ENCODE data around the gene KY. TPM values are rescaled to one million over a fixed set of nuclear protein-coding genes. Genes with fewer than 3 reads are reported as not detected.
A peak's percentile ranks its signal among the peaks of the same experiment; 100 is the strongest.

Gene KY
- total and polyA plus RNA-seq, 2 of the 8 experiments (the other 6 are each of a cell fraction or from before 2014, with no cell fraction given): not detected

DNA sequence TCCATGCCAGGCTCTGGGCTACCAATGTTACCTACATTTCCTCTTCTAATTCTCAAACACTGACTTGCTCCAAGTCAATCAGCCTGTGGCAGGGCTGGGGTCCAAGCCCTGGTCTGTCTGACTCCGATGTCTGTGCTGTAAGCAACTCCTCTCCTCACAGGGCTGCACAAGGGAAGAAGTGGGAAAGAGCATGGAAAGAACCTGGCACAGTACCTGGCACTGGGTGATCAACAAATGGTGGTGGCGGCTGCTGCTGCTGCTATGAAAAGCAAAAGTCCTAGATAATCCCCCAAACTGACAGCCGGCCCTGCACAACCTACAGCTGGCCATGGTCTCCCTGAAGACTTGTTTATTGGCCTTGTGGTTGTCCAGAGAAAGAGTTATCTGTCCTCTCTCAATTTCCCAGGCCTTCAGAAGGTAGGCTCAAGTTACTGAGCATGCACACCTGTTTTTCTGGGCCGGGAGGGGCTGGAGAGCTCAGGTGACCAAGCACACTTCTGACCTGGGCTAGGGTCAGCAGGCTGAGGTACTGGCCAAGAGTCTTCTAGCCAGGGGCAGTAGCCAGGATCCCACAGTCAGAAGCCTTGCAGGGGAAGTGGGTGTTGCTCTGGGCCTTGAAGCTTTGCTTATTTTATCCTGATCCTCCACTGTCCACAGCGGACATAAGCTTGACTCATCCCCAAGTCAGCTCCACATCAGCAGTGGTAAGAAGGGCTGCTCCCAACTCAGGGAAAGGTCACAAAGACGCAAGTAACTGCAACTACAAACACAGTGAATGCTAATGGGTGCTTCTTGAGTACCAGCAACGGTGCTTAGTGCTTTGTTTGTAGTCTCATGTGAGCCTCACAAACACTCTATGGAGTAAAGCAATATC, 35.3 kb upstream of the KY start:
- Histone ChIP-seq H3K27ac (ENCODE audit: low read depth, low read length) (no peak overlapping the region), H4K20me1 (replicated peaks in 1 of 2; ENCODE audit: control insufficient read depth in 1 of 2, insufficient read depth in 2 of 2, low read length in 2 of 2) (no peaks in the 10 kb centered on the region), H3K27me3 (replicated peaks in 1 of 4; ENCODE audit: control insufficient read depth in 3 of 4, extremely low read depth in 1 of 4, insufficient read depth in 3 of 4, low read length in 3 of 4) (peaks cover 0 to 3% (median 0%) of the 10 kb centered on the region in 4 experiments; a peak in 1 of 7 replicates), H3K36me3 (ENCODE audit: control insufficient read depth in 2 of 4, insufficient read depth in 4 of 4, low read length in 3 of 4) (no peaks in the 10 kb centered on the region), H3K4me3 (ENCODE audit: extremely low read depth in 1 of 4, insufficient read depth in 2 of 4, low read depth in 3 of 4, low read length in 4 of 4) (no peak overlapping the region), H3K9ac (replicated peaks in 1 of 4; ENCODE audit: extremely low read depth in 1 of 4, low read depth in 3 of 4, low read length in 3 of 4) (no peak overlapping the region), H2AFZ (ENCODE audit: low read length) (no peak overlapping the region), H3K79me1 (ENCODE audit: low read depth, low read length) (no peaks in the 10 kb centered on the region), H2BK12ac (ENCODE audit: low read depth, low read length) (no peak overlapping the region), H3K18ac (ENCODE audit: extremely low read depth, low read length) (no peak overlapping the region), H3K4ac (replicated peaks; ENCODE audit: insufficient read length, low read depth, low read length) (no peak overlapping the region), H4K5ac (ENCODE audit: insufficient read length, low read depth, low read length) (no peak overlapping the region), H2AK5ac (ENCODE audit: low read depth, low read length) (no peak overlapping the region), H2BK20ac (ENCODE audit: low read length) (no peak overlapping the region), H2BK15ac (ENCODE audit: low read length) (no peak overlapping the region), H3K23me2 (ENCODE audit: low read depth, low read length) (no peaks in the 10 kb centered on the region), H3K56ac (replicated peaks; ENCODE audit: insufficient read length, low read depth, low read length) (no peak overlapping the region), H3K9me3 (ENCODE audit: insufficient read depth in 2 of 2, low read depth in 1 of 2, low read length in 1 of 2) (no peaks in the 10 kb centered on the region), H2BK5ac (ENCODE audit: low read depth, low read length) (no peak overlapping the region), H3K79me2 (ENCODE audit: control insufficient read depth in 1 of 2, insufficient read depth in 2 of 2, low read length in 2 of 2) (no peaks in the 10 kb centered on the region), H4K8ac (ENCODE audit: extremely low read depth, insufficient read depth, low read length) (peak overlapping the region; percentile 82; the same call in 1 of the 2 replicates), H3K14ac (ENCODE audit: insufficient read length) (no peak overlapping the region), H4K91ac (replicated peaks; ENCODE audit: insufficient read length, low read length) (no peak overlapping the region), H3K23ac (ENCODE audit: insufficient read length) (no peak overlapping the region), H2BK120ac (replicated peaks; ENCODE audit: low read depth, low read length) (no peak overlapping the region), H3K4me1 (replicated peaks in 1 of 4; ENCODE audit: control insufficient read depth in 3 of 4, insufficient read depth in 4 of 4, low read length in 3 of 4) (no peaks in the 10 kb centered on the region), H3K4me2 (ENCODE audit: insufficient read depth in 1 of 2, low read depth in 2 of 2, low read length in 2 of 2) (no peak overlapping the region)
- FAIRE-seq (no peak), DNase-seq (ENCODE audit: low read depth in 1 of 2, low spot score in 2 of 2) (no peak)
- 81% methylated on average over 7 of the region's 7 CpGs; no CpG with 5 or more reads in 1 of the 2 experiments for WGBS, 2 experiments (ENCODE audit: extremely low coverage in 1 of 2, insufficient coverage in 1 of 2, insufficient read length in 1 of 2, insufficient replicate concordance in 2 of 2, low coverage in 1 of 2, low lambda C conversion rate in 2 of 2, missing lambda C conversion rate in 1 of 2)
- no peak for TF ChIP-seq PHF8 (conservative IDR thresholded peaks at IDR 0.05; ENCODE audit: low read depth, low read length)
- no peak for TF ChIP-seq RNF2 (IDR thresholded peaks at IDR 0.05; ENCODE audit: borderline replicate concordance, low read depth, low read length, missing control alignments, poor library complexity, severe bottlenecking)
- TF ChIP-seq HDAC2 (IDR thresholded peaks at IDR 0.05; ENCODE audit: borderline replicate concordance in 1 of 2, low read depth in 2 of 2, low read length in 2 of 2): no peak
- no peak for TF ChIP-seq RFX5 (IDR thresholded peaks at IDR 0.05; ENCODE audit: borderline replicate concordance, low read depth, low read length)
- TF ChIP-seq POLR2AphosphoS5 (IDR thresholded peaks at IDR 0.05; ENCODE audit: low read depth, low read length): no peak
- TF ChIP-seq CEBPB (IDR thresholded peaks at IDR 0.05; ENCODE audit: low read depth, low read length): no peak
- TF ChIP-seq SIRT6 (IDR thresholded peaks at IDR 0.05; ENCODE audit: low read length): no peak
- no peak for TF ChIP-seq SIX5 (IDR thresholded peaks at IDR 0.05; ENCODE audit: low read depth, low read length)
- no peak for TF ChIP-seq JUND (IDR thresholded peaks at IDR 0.05; ENCODE audit: low read length)
- TF ChIP-seq CREB1 (IDR thresholded peaks at IDR 0.05): no peak
- no peak for TF ChIP-seq BACH1 (IDR thresholded peaks at IDR 0.05; ENCODE audit: low read length)
- CTCF ChIA-PET (ENCODE audit: partially characterized antibody): interaction anchor here (0.8 to 6.9 kb wide), 7 partner anchors 8 to 90 kb away, joined by 3 to 57 read pairs (median 4); no protein-coding TSS in a partner anchor
- POLR2A ChIA-PET (ENCODE audit: partially characterized antibody): interaction anchor here (1.6 kb wide), 1 partner anchor 11 kb away, joined by 3 read pairs; no protein-coding TSS in a partner anchor

All from H1 (cell line).